A549 (cell line): Measurements from ENCODE around the gene SLC25A40. TPM values are rescaled to one million over a fixed set of nuclear protein-coding genes. Genes with fewer than 3 reads are reported as not detected.
"Not testable (repeated sequence)": the region's sequence is repeated elsewhere in the genome, so short reads cannot be mapped to it uniquely, and the experiment has no call there.

Source experiments
- ATAC-seq, 2 experiments: fragments of 200-7000 bp in 1 of 2; fragments of >200 bp in 1 of 2; cut with Nextera tagmentation in 1 of 2; cut with Tn5 transposase in 1 of 2; 3 replicates each; pipeline versions ENCODE4 v1.8.0 to v1.9.1; 2018 to 2020; ENCODE audit warnings: mild to moderate bottlenecking in 1 of 2, moderate library complexity in 1 of 2
- CTCF ChIA-PET: fragments of 300-600 bp; sonication (Branson Sonifier 250); formaldehyde crosslinking; extraction: SDS; loops from one replicate; lab custom pipeline; 2021; ENCODE audit warnings: antibody characterized with exemption, inconsistent platforms; lab: Yijun Ruan, JAX
- POLR2A ChIA-PET: fragments of 350-600 bp; formaldehyde crosslinking; extraction: SDS; loops from one replicate; lab custom pipeline; 2021; ENCODE audit warnings: antibody characterized with exemption, inconsistent platforms; lab: Yijun Ruan, JAX
- DNase-seq, 2 experiments: peaks; one replicate each; pipeline versions ENCODE4 v3.0.0 to v3.0.0-alpha.2; 2011 to 2016; ENCODE audit warnings: low read depth in 1 of 2, low spot score in 1 of 2
- FAIRE-seq: peaks from 2 replicates; lab custom pipeline; 2011; peaks lifted over from hg19 to GRCh38; lab: Jason Lieb, UNC
- H3K27ac ChIP-seq, 2 experiments: fragments of >200 bp; sonication (Bioruptor Twin); formaldehyde crosslinking; 3 replicates each; pipeline ENCODE4 v1.5.1; 2016 to 2017
- H3K4me1 ChIP-seq: fragments of >200 bp; sonication (Bioruptor Twin); formaldehyde crosslinking; 3 replicates; pipeline ENCODE4 v1.6.1; 2016
- H3K4me2 ChIP-seq: fragments of >200 bp; sonication (Bioruptor Twin); formaldehyde crosslinking; 3 replicates; pipeline ENCODE4 v1.6.1; 2016
- H3K4me3 ChIP-seq: fragments of >200 bp; sonication (Bioruptor Twin); formaldehyde crosslinking; 3 replicates; pipeline ENCODE4 v1.5.1; 2016
- H3K9me3 ChIP-seq: fragments of >200 bp; sonication (Bioruptor Twin); formaldehyde crosslinking; 3 replicates; pipeline ENCODE4 v1.6.1; 2016
- ESRRA ChIP-seq: fragments of 150-350 bp; IDR thresholded peaks from 2 replicates; pipeline ENCODE4 v1.6.1; 2014; ENCODE audit warnings: mild to moderate bottlenecking, low read length, borderline replicate concordance
- HOXA7 ChIP-seq: fragments of 250-450 bp; sonication (Bioruptor Pico); IDR thresholded peaks from 2 replicates; pipeline ENCODE4 v1.5.0; 2020; ENCODE audit warnings: mild to moderate bottlenecking, moderate library complexity
- HOXB13 ChIP-seq: fragments of 250-450 bp; sonication (Bioruptor Pico); IDR thresholded peaks from 2 replicates; pipeline ENCODE4 v1.5.0; 2020; ENCODE audit warnings: low read depth, mild to moderate bottlenecking, moderate library complexity
- HOXB5 ChIP-seq: fragments of 250-450 bp; sonication (Bioruptor Pico); IDR thresholded peaks from 2 replicates; pipeline ENCODE4 v1.5.0; 2020; ENCODE audit warnings: mild to moderate bottlenecking, moderate library complexity
- MAFK ChIP-seq: fragments of 450-650 bp; IDR thresholded peaks from 2 replicates; pipeline ENCODE4 v1.6.1; 2014; ENCODE audit not compliant: partially characterized antibody
- MAZ ChIP-seq: fragments of 150-350 bp; IDR thresholded peaks from 2 replicates; pipeline ENCODE4 v1.6.1; 2014; ENCODE audit warnings: antibody characterized with exemption, low read depth, low read length, borderline replicate concordance
- MYC ChIP-seq: IDR thresholded peaks from 2 replicates; pipeline ENCODE4 v1.6.1; 2012; ENCODE audit warnings: mild to moderate bottlenecking, inconsistent platforms, low read length, improper control_type of control experiment, borderline replicate concordance
- NR3C1 ChIP-seq: fragments of >200 bp; sonication (Bioruptor Twin); formaldehyde crosslinking; IDR thresholded peaks from 3 replicates; pipeline ENCODE4 v1.6.1; 2017
- POLR2A ChIP-seq: IDR thresholded peaks from 2 replicates; pipeline ENCODE4 v1.6.1; 2012; ENCODE audit warnings: mild to moderate bottlenecking, low read length
- RFX5 ChIP-seq: fragments of 450-650 bp; IDR thresholded peaks from 2 replicates; pipeline ENCODE4 v1.7.1; 2014; ENCODE audit warnings: antibody characterized with exemption, mild to moderate bottlenecking, moderate library complexity
- SMC3 ChIP-seq: fragments of >200 bp; sonication (Bioruptor Twin); formaldehyde crosslinking; IDR thresholded peaks from 3 replicates; pipeline ENCODE4 v1.6.1; 2018; ENCODE audit warnings: inconsistent platforms
- ZC3H11A ChIP-seq: fragments of 450-650 bp; IDR thresholded peaks from 2 replicates; pipeline ENCODE4 v1.6.1; 2014; ENCODE audit warnings: antibody characterized with exemption, mild to moderate bottlenecking
- ZFP36 ChIP-seq: fragments of 450-650 bp; IDR thresholded peaks from 2 replicates; pipeline ENCODE4 v1.6.1; 2014; ENCODE audit warnings: borderline replicate concordance; ENCODE audit not compliant: partially characterized antibody
- WGBS: methylation state at CpG from one replicate; pipeline ENCODE4 v1.1.6; 2017; ENCODE audit errors: missing lambda C conversion rate; 5-methylcytosine and 5-hydroxymethylcytosine counted together
- polyA plus RNA-seq, 4 experiments: library from polyadenylated mRNA; depleted of rRNA in 3 of 4; stranded (reverse); fragments of >200 nt; fragmentation: RNase III in 1 of 4; extraction: RNeasy Plus Mini Kit Qiagen cat#74134 plus additional on column Dnase treatment in 1 of 4; gene quantifications; 2 replicates in 3 of 4; 3 replicates in 1 of 4; pipeline ENCODE4 v1.2.3, GENCODE V29; 2011 to 2017
- TF ChIP-seq, protein P1 (sequence below): fragments of >200 bp; sonication (Bioruptor Twin); formaldehyde crosslinking; IDR thresholded peaks from 3 replicates; pipeline ENCODE4 v1.5.1; 2016
- TF ChIP-seq, protein P2 (sequence below): fragments of 150-350 bp; IDR thresholded peaks from 2 replicates; pipeline ENCODE4 v1.6.1; 2014; ENCODE audit warnings: low read depth, mild to moderate bottlenecking, low read length
- TF ChIP-seq, protein P3 (sequence below): fragments of >200 bp; sonication (Bioruptor Twin); formaldehyde crosslinking; IDR thresholded peaks from 3 replicates; pipeline ENCODE4 v1.6.1; 2016
- TF ChIP-seq, protein P4 (sequence below): IDR thresholded peaks from 2 replicates; pipeline ENCODE4 v1.6.1; 2012
- TF ChIP-seq, protein P5 (sequence below): fragments of 200-600 bp; sonication (generic); IDR thresholded peaks from 2 replicates; pipeline ENCODE4 v1.6.1; 2016; ENCODE audit warnings: antibody characterized with exemption, mild to moderate bottlenecking, moderate library complexity

Gene SLC25A40
- polyA plus RNA-seq, 2 of the 4 experiments (the other 2 are of a cell fraction): 11.8 to 22.0 TPM

DNA sequence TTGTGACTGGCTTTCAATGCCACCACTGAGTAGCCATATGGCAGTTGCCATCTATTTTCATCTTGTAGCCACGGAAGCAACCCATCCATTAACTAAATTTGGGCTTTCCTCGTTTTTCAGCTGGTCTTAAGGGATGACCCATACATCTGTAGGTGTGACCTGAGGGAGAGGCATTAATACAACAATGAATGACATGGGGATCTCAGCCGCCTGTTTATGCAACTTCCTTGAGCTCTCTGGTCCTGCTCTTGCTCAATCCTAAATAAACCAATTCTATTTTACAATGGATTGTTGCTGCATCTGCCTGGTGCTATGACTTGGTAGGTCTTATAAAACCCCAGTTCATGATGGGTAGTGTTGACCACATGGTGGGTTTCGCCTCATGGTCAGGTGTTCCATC, 36.0 kb upstream of the SLC25A40 start:
- H3K4me1 ChIP-seq: peaks cover 2% of the 10 kb centered on the region; the same call in 1 of the 3 replicates
- TF ChIP-seq ESRRA (no peak), ZC3H11A (no peak), HOXB13 (CRISPR knock-in tag) (no peak), MAFK (no peak), POLR2A (no peak), SMC3 (no peak), MAZ (no peak), NR3C1 (no peak), RFX5 (no peak), MYC (no peak), HOXA7 (CRISPR knock-in tag) (no peak)
- TF ChIP-seq, protein P1, sequence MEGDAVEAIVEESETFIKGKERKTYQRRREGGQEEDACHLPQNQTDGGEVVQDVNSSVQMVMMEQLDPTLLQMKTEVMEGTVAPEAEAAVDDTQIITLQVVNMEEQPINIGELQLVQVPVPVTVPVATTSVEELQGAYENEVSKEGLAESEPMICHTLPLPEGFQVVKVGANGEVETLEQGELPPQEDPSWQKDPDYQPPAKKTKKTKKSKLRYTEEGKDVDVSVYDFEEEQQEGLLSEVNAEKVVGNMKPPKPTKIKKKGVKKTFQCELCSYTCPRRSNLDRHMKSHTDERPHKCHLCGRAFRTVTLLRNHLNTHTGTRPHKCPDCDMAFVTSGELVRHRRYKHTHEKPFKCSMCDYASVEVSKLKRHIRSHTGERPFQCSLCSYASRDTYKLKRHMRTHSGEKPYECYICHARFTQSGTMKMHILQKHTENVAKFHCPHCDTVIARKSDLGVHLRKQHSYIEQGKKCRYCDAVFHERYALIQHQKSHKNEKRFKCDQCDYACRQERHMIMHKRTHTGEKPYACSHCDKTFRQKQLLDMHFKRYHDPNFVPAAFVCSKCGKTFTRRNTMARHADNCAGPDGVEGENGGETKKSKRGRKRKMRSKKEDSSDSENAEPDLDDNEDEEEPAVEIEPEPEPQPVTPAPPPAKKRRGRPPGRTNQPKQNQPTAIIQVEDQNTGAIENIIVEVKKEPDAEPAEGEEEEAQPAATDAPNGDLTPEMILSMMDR: no peak
- TF ChIP-seq, protein P2, sequence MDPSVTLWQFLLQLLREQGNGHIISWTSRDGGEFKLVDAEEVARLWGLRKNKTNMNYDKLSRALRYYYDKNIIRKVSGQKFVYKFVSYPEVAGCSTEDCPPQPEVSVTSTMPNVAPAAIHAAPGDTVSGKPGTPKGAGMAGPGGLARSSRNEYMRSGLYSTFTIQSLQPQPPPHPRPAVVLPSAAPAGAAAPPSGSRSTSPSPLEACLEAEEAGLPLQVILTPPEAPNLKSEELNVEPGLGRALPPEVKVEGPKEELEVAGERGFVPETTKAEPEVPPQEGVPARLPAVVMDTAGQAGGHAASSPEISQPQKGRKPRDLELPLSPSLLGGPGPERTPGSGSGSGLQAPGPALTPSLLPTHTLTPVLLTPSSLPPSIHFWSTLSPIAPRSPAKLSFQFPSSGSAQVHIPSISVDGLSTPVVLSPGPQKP: no peak
- TF ChIP-seq, protein P3, sequence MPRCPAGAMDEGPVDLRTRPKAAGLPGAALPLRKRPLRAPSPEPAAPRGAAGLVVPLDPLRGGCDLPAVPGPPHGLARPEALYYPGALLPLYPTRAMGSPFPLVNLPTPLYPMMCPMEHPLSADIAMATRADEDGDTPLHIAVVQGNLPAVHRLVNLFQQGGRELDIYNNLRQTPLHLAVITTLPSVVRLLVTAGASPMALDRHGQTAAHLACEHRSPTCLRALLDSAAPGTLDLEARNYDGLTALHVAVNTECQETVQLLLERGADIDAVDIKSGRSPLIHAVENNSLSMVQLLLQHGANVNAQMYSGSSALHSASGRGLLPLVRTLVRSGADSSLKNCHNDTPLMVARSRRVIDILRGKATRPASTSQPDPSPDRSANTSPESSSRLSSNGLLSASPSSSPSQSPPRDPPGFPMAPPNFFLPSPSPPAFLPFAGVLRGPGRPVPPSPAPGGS: no peak
- WGBS: 62% methylated on average over 4 of the region's 4 CpGs
- H3K4me3 ChIP-seq: no peak overlapping the region
- H3K4me2 ChIP-seq: no peak overlapping the region
- FAIRE-seq (no peak), ATAC-seq (peak in 1 of 2 experiments; percentile 18; a peak in 2 of 6 replicates), DNase-seq (no peak)
- H3K9me3 ChIP-seq: no peaks in the 10 kb centered on the region
- ChIA-PET POLR2A (no interaction called here), CTCF (interaction anchor here (1.2 kb wide), 1 partner anchor 26 kb away, joined by 3 read pairs; no protein-coding TSS in a partner anchor)
- H3K27ac ChIP-seq: no peak overlapping the region

DNA sequence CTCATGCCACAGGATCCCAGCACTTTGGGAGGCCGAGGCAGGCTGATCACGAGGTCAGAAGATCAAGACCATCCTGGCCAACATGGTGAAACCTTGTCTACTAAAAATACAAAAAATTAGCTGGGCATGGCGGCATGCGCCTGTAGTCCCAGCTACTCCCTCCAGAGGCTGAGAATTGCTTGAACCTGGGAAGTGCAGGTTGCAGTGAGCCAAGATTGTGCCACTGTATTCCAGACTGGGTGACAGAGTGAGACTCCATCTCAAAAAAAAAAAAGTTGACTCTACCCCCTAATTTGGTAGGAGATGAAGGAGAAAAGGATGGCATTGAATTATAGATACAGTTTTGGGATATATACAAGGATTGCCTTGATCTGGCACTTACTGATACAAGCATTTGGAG, 32.7 kb upstream of the SLC25A40 start:
- ATAC-seq: peak in 1 of 2 experiments; percentile 40; a peak in 2 of 6 replicates
- H3K9me3 ChIP-seq, FAIRE-seq, CTCF ChIA-PET, H3K4me1 ChIP-seq, POLR2A ChIA-PET, H3K27ac ChIP-seq, H3K4me3 ChIP-seq, DNase-seq, H3K4me2 ChIP-seq: not testable (repeated sequence)
- 91% methylated on average over 4 of the region's 4 CpGs for WGBS

DNA sequence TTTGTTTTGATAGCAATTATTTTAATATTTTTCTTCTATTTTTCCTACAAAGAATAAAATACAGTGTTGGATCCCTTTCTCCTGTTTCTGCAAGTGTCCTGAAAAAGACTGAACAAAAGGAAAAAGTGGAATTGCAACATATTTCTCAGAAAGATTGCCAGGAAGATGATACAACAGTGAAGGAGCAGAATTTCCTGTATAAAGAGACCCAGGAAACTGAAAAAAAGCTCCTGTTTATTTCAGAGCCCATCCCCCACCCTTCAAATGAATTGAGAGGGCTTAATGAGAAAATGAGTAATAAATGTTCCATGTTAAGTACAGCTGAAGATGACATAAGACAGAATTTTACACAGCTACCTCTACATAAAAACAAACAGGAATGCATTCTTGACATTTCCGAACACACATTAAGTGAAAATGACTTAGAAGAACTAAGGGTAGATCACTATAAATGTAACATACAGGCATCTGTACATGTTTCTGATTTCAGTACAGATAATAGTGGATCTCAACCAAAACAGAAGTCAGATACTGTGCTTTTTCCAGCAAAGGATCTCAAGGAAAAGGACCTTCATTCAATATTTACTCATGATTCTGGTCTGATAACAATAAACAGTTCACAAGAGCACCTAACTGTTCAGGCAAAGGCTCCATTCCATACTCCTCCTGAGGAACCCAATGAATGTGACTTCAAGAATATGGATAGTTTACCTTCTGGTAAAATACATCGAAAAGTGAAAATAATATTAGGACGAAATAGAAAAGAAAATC, 31.2 kb upstream of the SLC25A40 start:
- H3K4me2 ChIP-seq, H3K9me3 ChIP-seq, FAIRE-seq, POLR2A ChIA-PET, ATAC-seq, H3K4me3 ChIP-seq, H3K4me1 ChIP-seq, DNase-seq, H3K27ac ChIP-seq, CTCF ChIA-PET: not testable (repeated sequence)
- WGBS: 93% methylated on average over 3 of the region's 3 CpGs

DNA sequence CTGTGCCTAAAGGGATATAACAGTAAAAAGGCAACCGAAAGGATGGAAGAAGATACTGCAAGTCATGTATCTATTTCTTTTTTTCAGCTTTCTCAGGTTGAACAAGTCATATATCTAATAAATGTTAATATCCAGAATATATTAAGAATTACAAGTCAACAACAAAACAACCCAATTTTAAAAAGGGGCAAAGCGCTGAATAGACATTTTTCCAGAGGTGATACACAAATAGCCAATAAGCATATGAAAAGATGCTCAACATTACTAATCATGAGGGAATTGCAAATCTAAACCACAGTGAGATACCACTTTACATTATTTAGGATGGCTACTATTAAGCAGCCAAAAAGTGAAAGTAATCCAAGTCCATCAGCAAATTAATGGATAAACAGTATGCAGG, 23.1 kb upstream of the SLC25A40 start:
- H3K4me2 ChIP-seq: no peak overlapping the region
- POLR2A ChIA-PET: no interaction called here
- no peak overlapping the region for H3K27ac ChIP-seq
- WGBS: 93% methylated on average over 2 of the region's 2 CpGs
- H3K4me1 ChIP-seq: no peaks in the 10 kb centered on the region
- ATAC-seq (no peak), DNase-seq (no peak)
- no peaks in the 10 kb centered on the region for H3K9me3 ChIP-seq
- H3K4me3 ChIP-seq: no peak overlapping the region
- TF ChIP-seq ZFP36 (no peak), MAFK (peak; percentile 90), HOXB5 (CRISPR knock-in tag) (no peak), NR3C1 (no peak)
- TF ChIP-seq, protein P4, sequence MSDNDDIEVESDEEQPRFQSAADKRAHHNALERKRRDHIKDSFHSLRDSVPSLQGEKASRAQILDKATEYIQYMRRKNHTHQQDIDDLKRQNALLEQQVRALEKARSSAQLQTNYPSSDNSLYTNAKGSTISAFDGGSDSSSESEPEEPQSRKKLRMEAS: no peak
- TF ChIP-seq, protein P5, sequence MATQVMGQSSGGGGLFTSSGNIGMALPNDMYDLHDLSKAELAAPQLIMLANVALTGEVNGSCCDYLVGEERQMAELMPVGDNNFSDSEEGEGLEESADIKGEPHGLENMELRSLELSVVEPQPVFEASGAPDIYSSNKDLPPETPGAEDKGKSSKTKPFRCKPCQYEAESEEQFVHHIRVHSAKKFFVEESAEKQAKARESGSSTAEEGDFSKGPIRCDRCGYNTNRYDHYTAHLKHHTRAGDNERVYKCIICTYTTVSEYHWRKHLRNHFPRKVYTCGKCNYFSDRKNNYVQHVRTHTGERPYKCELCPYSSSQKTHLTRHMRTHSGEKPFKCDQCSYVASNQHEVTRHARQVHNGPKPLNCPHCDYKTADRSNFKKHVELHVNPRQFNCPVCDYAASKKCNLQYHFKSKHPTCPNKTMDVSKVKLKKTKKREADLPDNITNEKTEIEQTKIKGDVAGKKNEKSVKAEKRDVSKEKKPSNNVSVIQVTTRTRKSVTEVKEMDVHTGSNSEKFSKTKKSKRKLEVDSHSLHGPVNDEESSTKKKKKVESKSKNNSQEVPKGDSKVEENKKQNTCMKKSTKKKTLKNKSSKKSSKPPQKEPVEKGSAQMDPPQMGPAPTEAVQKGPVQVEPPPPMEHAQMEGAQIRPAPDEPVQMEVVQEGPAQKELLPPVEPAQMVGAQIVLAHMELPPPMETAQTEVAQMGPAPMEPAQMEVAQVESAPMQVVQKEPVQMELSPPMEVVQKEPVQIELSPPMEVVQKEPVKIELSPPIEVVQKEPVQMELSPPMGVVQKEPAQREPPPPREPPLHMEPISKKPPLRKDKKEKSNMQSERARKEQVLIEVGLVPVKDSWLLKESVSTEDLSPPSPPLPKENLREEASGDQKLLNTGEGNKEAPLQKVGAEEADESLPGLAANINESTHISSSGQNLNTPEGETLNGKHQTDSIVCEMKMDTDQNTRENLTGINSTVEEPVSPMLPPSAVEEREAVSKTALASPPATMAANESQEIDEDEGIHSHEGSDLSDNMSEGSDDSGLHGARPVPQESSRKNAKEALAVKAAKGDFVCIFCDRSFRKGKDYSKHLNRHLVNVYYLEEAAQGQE: no peak
- TF ChIP-seq, all 56 proteins: peak for 1
- FAIRE-seq: no peak
- CTCF ChIA-PET: no interaction called here
